ENCODE data around the gene CNTN5.

CNTN5 gene

DNA sequence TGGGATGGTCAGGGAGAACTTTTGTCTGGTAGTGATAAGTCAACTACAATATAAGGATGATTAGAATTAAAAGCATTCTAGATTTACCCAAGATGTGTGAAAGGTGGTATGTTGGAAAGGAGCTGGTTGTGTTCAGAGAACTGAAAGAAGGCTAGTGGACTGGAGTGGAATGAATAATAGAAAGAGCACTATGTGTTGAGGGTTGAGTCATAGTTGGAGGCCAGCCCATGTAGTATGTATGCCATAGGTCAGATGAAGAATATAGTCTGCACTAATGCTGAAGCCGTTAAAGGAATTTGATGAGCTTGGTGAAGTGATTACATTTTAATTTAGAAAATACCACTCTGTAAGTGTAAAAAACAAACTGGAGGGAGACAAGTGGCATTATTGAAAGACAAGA is 514.1 kb downstream of the CNTN5 start:
- Histone ChIP-seq H3K4me1 (no peaks in the 10 kb centered on the region), H3K4me3 (ENCODE audit: low read depth, low read length) (no peak overlapping the region), H3K9me3 (no peaks in the 10 kb centered on the region), H3K27me3 (no peaks in the 10 kb centered on the region; the same call in none of the 2 replicates), H3K36me3 (no peaks in the 10 kb centered on the region)
- TF ChIP-seq, protein P1, sequence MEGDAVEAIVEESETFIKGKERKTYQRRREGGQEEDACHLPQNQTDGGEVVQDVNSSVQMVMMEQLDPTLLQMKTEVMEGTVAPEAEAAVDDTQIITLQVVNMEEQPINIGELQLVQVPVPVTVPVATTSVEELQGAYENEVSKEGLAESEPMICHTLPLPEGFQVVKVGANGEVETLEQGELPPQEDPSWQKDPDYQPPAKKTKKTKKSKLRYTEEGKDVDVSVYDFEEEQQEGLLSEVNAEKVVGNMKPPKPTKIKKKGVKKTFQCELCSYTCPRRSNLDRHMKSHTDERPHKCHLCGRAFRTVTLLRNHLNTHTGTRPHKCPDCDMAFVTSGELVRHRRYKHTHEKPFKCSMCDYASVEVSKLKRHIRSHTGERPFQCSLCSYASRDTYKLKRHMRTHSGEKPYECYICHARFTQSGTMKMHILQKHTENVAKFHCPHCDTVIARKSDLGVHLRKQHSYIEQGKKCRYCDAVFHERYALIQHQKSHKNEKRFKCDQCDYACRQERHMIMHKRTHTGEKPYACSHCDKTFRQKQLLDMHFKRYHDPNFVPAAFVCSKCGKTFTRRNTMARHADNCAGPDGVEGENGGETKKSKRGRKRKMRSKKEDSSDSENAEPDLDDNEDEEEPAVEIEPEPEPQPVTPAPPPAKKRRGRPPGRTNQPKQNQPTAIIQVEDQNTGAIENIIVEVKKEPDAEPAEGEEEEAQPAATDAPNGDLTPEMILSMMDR (IDR thresholded peaks at IDR 0.05; ENCODE audit: low read depth, low read length): no peak
- no peak for DNase-seq

DNA sequence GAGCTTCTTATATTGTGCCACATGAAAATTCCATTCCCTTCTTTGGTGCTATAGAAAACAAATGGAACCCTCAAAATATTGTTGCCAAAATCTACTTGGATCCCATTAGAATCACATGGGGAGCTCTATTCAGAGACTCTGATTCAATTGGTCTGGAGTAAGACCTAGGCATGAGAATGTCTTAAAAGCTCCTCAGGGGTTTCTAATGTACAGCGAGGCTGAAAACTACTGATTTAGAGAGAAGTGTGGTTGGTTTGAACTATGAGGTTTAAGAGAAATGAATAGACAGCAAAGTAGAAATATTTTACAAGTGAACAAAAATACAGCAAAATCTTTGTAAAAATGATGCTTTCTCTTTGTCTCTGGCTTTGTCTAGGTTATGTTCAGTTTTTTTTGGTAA is 514.7 kb downstream of the CNTN5 start:
- Histone ChIP-seq H3K27me3 (no peaks in the 10 kb centered on the region; the same call in none of the 2 replicates), H3K36me3 (no peaks in the 10 kb centered on the region), H3K4me1 (no peaks in the 10 kb centered on the region), H3K9me3 (no peaks in the 10 kb centered on the region), H3K4me3 (ENCODE audit: low read depth, low read length) (no peak overlapping the region)
- DNase-seq: no peak
- TF ChIP-seq, protein P1 (IDR thresholded peaks at IDR 0.05; ENCODE audit: low read depth, low read length): no peak

DNA sequence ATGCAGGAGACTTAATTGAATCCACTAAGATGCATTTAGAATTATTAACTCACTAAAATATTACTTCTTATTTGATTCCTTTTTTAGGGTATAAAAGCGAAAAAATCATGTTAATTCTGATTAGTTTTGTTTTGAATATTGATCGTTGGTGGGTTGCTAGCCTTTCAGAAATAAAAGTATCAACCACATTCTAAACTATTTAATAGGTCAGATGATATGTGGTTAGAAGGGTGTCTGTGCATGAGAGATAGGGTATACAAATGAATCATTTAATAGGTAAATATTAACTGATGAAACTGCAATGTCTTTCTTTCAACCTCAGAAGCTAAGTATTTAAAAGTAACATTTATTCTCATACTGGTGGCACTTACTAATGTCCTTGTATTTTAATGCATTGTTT is 515.1 kb downstream of the CNTN5 start:
- H3K4me3 ChIP-seq (ENCODE audit: low read depth, low read length): no peak overlapping the region

DNA sequence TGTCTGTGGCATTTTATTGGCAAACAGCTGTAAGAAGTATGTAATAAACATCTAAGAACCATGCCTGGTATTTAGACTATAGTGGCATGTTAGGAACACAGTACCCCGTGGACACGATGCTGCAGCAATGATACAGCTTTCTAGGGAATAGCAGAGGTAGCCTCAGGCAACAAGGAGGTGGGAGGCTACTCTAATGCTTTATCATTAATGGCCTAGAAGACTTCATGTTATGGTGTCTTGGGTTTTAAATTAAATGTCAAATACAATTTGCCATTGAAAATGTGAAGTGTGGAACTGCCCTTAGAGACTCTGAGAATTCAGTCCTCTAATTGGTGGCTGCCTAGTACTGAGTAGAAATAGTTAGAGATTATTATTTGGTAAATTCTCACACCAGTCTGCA is 516.9 kb downstream of the CNTN5 start:
- no peaks in the 10 kb centered on the region; the same call in 1 of the 2 replicates for H3K27me3 ChIP-seq

More for the DNA sequence above, 515.1 kb downstream of the CNTN5 start:
- TF ChIP-seq, protein P1 (IDR thresholded peaks at IDR 0.05; ENCODE audit: low read depth, low read length): no peak
- H3K4me1 ChIP-seq: no peaks in the 10 kb centered on the region
- no peaks in the 10 kb centered on the region; the same call in 1 of the 2 replicates for H3K27me3 ChIP-seq
- H3K9me3 ChIP-seq: no peaks in the 10 kb centered on the region
- DNase-seq: no peak
- no peaks in the 10 kb centered on the region for H3K36me3 ChIP-seq

DNA sequence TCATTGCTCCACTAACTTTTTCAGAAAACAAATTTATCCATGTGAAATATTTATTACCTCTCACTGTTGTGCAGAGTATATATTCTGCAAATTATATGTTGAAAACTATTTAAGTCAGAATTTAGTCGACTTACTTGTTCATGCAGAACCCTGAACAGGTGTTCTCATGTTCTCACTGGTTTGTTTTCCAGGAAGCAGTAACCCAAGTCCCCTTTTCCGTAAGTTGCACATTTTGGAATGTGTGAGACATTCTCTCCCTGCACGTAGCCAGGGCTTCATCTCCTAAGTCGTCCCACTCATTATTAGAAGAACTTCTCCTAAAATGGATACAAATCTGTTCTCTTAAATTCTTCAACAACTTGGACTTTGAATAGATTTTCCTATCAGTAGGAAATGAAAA is 524.9 kb downstream of the CNTN5 start:
- Histone ChIP-seq H3K4me1 (no peaks in the 10 kb centered on the region), H3K36me3 (no peaks in the 10 kb centered on the region), H3K4me3 (ENCODE audit: low read depth, low read length) (no peak overlapping the region), H3K9me3 (no peaks in the 10 kb centered on the region), H3K27me3 (no peaks in the 10 kb centered on the region)
- TF ChIP-seq, protein P1 (IDR thresholded peaks at IDR 0.05; ENCODE audit: low read depth, low read length): no peak
- DNase-seq: no peak

More for the DNA sequence above, 516.9 kb downstream of the CNTN5 start:
- Histone ChIP-seq H3K4me1 (no peaks in the 10 kb centered on the region), H3K9me3 (no peaks in the 10 kb centered on the region), H3K4me3 (ENCODE audit: low read depth, low read length) (no peak overlapping the region), H3K36me3 (no peaks in the 10 kb centered on the region)
- DNase-seq: no peak
- TF ChIP-seq, protein P1 (IDR thresholded peaks at IDR 0.05; ENCODE audit: low read depth, low read length): no peak

DNA sequence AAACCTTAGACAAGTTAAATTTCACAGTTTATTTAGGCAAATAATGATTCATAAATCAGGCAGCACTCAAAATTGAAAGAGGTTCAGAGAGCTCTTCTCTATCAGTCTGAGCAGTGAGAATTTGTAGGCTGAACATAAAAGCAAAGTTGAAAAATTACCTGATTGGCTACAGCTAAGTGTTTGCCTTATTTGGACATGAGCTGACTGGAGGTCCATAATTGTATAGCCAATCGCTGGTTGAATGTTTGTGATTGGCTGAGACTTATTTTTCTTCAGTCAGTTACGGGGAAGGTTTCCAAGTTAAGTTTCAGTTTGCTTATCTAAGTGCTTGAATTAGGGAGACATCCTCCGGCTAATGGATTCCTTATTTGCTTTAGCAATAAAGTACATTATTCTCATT is 527.5 kb downstream of the CNTN5 start:
- Histone ChIP-seq H3K9me3 (no peaks in the 10 kb centered on the region), H3K27me3 (no peaks in the 10 kb centered on the region), H3K4me3 (ENCODE audit: low read depth, low read length) (peak overlapping the region; percentile 7; the same call in 1 of the 2 replicates), H3K4me1 (no peaks in the 10 kb centered on the region), H3K36me3 (no peaks in the 10 kb centered on the region)
- DNase-seq: no peak
- TF ChIP-seq, protein P1 (IDR thresholded peaks at IDR 0.05; ENCODE audit: low read depth, low read length): no peak

Measured in BE2C (cell line).